NCI-H1417 treated with DMSO at 0.1 percent for 48 hours (cell line): Measurements from ENCODE around the gene FES.
"Not testable (repeated sequence)": the region's sequence is repeated elsewhere in the genome, so short reads cannot be mapped to it uniquely, and the experiment has no call there.

Experiments used
- DNase-seq: peaks from one replicate; lab custom pipeline; 2025; lab: John Stamatoyannopoulos, UW

The FES gene

GRCh38 chr15:90883976-90884718, at the start of gene FES:
Gene FES (plus strand): TSS chr15:90884504. CDS start chr15:90885046, 542 bp downstream.
- DNase-seq, result no peak

- DNase-seq, result no peak
Observed at GRCh38 chr15:90834626-90835025, 49.7 kb upstream of the FES start.

- DNase-seq, result no peak
Observed at GRCh38 chr15:90836296-90836871, 47.9 kb upstream of the FES start.

- DNase-seq, result no peak
Observed at GRCh38 chr15:90837094-90837493, 47.2 kb upstream of the FES start.

GRCh38 chr15:90838139-90838538, 46.2 kb upstream of the FES start:
- DNase-seq, result no peak

- DNase-seq, result no peak
Observed at GRCh38 chr15:90838544-90838943, 45.8 kb upstream of the FES start.

GRCh38 chr15:90839187-90840071, 44.9 kb upstream of the FES start:
- DNase-seq, result no peak

- DNase-seq, result no peak
Observed at GRCh38 chr15:90840157-90840855, 44.0 kb upstream of the FES start.

- DNase-seq, result no peak
Observed at GRCh38 chr15:90840954-90841353, 43.4 kb upstream of the FES start.

- DNase-seq, result no peak
Observed at GRCh38 chr15:90844696-90845095, 39.6 kb upstream of the FES start.

GRCh38 chr15:90845201-90845949, 38.9 kb upstream of the FES start:
- DNase-seq, result no peak

- DNase-seq, result not testable (repeated sequence)
Observed at GRCh38 chr15:90849424-90849823, 34.9 kb upstream of the FES start.

GRCh38 chr15:90851114-90851513, 33.2 kb upstream of the FES start:
- no peak for DNase-seq

GRCh38 chr15:90851940-90852339, 32.4 kb upstream of the FES start:
- DNase-seq, result no peak

- DNase-seq, result no peak
Observed at GRCh38 chr15:90855139-90855538, 29.2 kb upstream of the FES start.

GRCh38 chr15:90857337-90857736, 27.0 kb upstream of the FES start:
- DNase-seq, result no peak

- no peak for DNase-seq
Observed at GRCh38 chr15:90857883-90858443, 26.3 kb upstream of the FES start.

- no peak for DNase-seq
Observed at GRCh38 chr15:90859234-90860131, 24.8 kb upstream of the FES start.

GRCh38 chr15:90860450-90860849, 23.9 kb upstream of the FES start:
- no peak for DNase-seq
